HepG2 (cell line): ENCODE measurements around the gene LIN7A. TPM values are rescaled to one million over a fixed set of nuclear protein-coding genes. Genes with fewer than 3 reads are reported as not detected.

ENCODE experiments used
- BCL6 ChIP-seq: IDR thresholded peaks from 2 replicates; pipeline ENCODE4 v1.6.1; 2016; ENCODE audit warnings: missing genetic modification reagents, missing compliant biosample characterization
- CHD4 ChIP-seq: fragments of 200-600 bp; sonication (generic); IDR thresholded peaks from 2 replicates; pipeline ENCODE4 v1.7.0; 2017; ENCODE audit warnings: mild to moderate bottlenecking, low read length, borderline replicate concordance
- FOXP1 ChIP-seq, 2 experiments: fragments of 450-650 bp in 1 of 2; IDR thresholded peaks; 2 replicates each; pipeline ENCODE4 v1.6.1; 2017 to 2018; ENCODE audit warnings: antibody characterized with exemption in 1 of 2
- HOXA5 ChIP-seq: sonication (generic); formaldehyde crosslinking; IDR thresholded peaks from 2 replicates; pipeline ENCODE4 v1.4.0; 2020; ENCODE audit warnings: missing genetic modification reagents
- HOXA7 ChIP-seq: sonication (generic); formaldehyde crosslinking; IDR thresholded peaks from 2 replicates; pipeline ENCODE4 v1.8.1; 2022; ENCODE audit warnings: mild to moderate bottlenecking, missing genetic modification reagents, moderate library complexity
- NR2C2 ChIP-seq: sonication (generic); formaldehyde crosslinking; IDR thresholded peaks from 2 replicates; pipeline ENCODE4 v1.4.0; 2020; ENCODE audit warnings: missing genetic modification reagents, mild to moderate bottlenecking, moderate library complexity, borderline replicate concordance
- RARA ChIP-seq: IDR thresholded peaks from 2 replicates; pipeline ENCODE4 v1.6.1; 2016; ENCODE audit warnings: missing genetic modification reagents, missing compliant biosample characterization
- RBFOX2 ChIP-seq: fragments of 200-400 bp; formaldehyde crosslinking; IDR thresholded peaks from 2 replicates; pipeline ENCODE4 v1.6.1; 2017; ENCODE audit warnings: low read depth, mild to moderate bottlenecking, low read length
- RFXANK ChIP-seq: IDR thresholded peaks from 2 replicates; pipeline ENCODE4 v1.6.1; 2016
- TOE1 ChIP-seq: sonication (generic); formaldehyde crosslinking; IDR thresholded peaks from 2 replicates; pipeline ENCODE4 v1.4.0; 2020; ENCODE audit warnings: mild to moderate bottlenecking, missing genetic modification reagents
- ZBTB20 ChIP-seq: sonication (generic); formaldehyde crosslinking; IDR thresholded peaks from 2 replicates; pipeline ENCODE4 v1.8.1; 2023; ENCODE audit warnings: missing genetic modification reagents, low read depth, mild to moderate bottlenecking, borderline replicate concordance
- ZBTB42 ChIP-seq: sonication (generic); formaldehyde crosslinking; IDR thresholded peaks from 2 replicates; pipeline ENCODE4 v1.5.0; 2020; ENCODE audit warnings: mild to moderate bottlenecking, missing genetic modification reagents
- ZKSCAN8 ChIP-seq: IDR thresholded peaks from 2 replicates; pipeline ENCODE4 v1.6.1; 2016; ENCODE audit warnings: borderline replicate concordance, missing genetic modification reagents, missing compliant biosample characterization
- ZNF235 ChIP-seq: sonication (generic); formaldehyde crosslinking; IDR thresholded peaks from 2 replicates; pipeline ENCODE4 v1.8.1; 2023; ENCODE audit warnings: mild to moderate bottlenecking, missing genetic modification reagents, borderline replicate concordance
- ZNF354B ChIP-seq: sonication (generic); formaldehyde crosslinking; IDR thresholded peaks from 2 replicates; pipeline ENCODE4 v1.8.0; 2022; ENCODE audit warnings: mild to moderate bottlenecking, missing genetic modification reagents
- ZNF441 ChIP-seq: sonication (generic); formaldehyde crosslinking; IDR thresholded peaks from 2 replicates; pipeline ENCODE4 v1.7.0; 2021; ENCODE audit warnings: missing genetic modification reagents, borderline replicate concordance
- ZNF546 ChIP-seq: sonication (generic); formaldehyde crosslinking; conservative IDR thresholded peaks from 2 replicates; pipeline ENCODE4 v1.8.1; 2023; ENCODE audit warnings: mild to moderate bottlenecking, missing genetic modification reagents
- ZNF556 ChIP-seq: sonication (generic); formaldehyde crosslinking; IDR thresholded peaks from 2 replicates; pipeline ENCODE4 v1.4.0; 2020; ENCODE audit warnings: mild to moderate bottlenecking, missing genetic modification reagents, borderline replicate concordance
- ZNF607 ChIP-seq: sonication (generic); formaldehyde crosslinking; IDR thresholded peaks from 2 replicates; pipeline ENCODE4 v1.5.1; 2020; ENCODE audit warnings: missing genetic modification reagents, mild to moderate bottlenecking, borderline replicate concordance
- ZSCAN29 ChIP-seq: sonication (generic); formaldehyde crosslinking; conservative IDR thresholded peaks from 2 replicates; pipeline ENCODE4 v1.4.0; 2020; ENCODE audit warnings: mild to moderate bottlenecking, missing genetic modification reagents
- polyA plus RNA-seq, 8 experiments: library from polyadenylated mRNA; depleted of rRNA in 3 of 8; stranded (reverse) in 7 of 8; unstranded in 1 of 8; fragments of >200 nt; fragmentation: Illumina TruSeq in 4 of 8; extraction: Trizol in 4 of 8; gene quantifications; 2 replicates each; pipeline versions ENCODE4 v1.2.1 to v1.2.3, GENCODE V29; 2011 to 2016; ENCODE audit warnings: low read depth in 4 of 8, missing spikeins in 1 of 8, mixed read lengths in 1 of 8; ENCODE audit not compliant: insufficient read depth in 1 of 8
- total RNA-seq, 5 experiments: library from RNA; depleted of rRNA; stranded (reverse); fragments of >200 nt; fragmentation: Illumina TruSeq; extraction: Trizol; gene quantifications; 2 replicates each; pipeline ENCODE4 v1.2.3, GENCODE V29; 2016; ENCODE audit warnings: low read depth in 1 of 5
- TF ChIP-seq, protein P1 (sequence below): sonication (generic); formaldehyde crosslinking; IDR thresholded peaks from 2 replicates; pipeline ENCODE4 v1.5.0; 2020; ENCODE audit warnings: missing genetic modification reagents
- TF ChIP-seq, protein P2 (sequence below): sonication (generic); formaldehyde crosslinking; IDR thresholded peaks from 2 replicates; pipeline ENCODE4 v1.4.0; 2020; ENCODE audit warnings: missing genetic modification reagents
- TF ChIP-seq, protein P3 (sequence below): sonication (generic); formaldehyde crosslinking; IDR thresholded peaks from 2 replicates; pipeline ENCODE4 v1.5.0; 2020; ENCODE audit warnings: mild to moderate bottlenecking, missing genetic modification reagents, moderate library complexity

The LIN7A gene
- total and polyA plus RNA-seq, 2 of the 13 experiments (the other 11 are each of a cell fraction or from before 2014, with no cell fraction given): 18.5 to 19.2 TPM

DNA sequence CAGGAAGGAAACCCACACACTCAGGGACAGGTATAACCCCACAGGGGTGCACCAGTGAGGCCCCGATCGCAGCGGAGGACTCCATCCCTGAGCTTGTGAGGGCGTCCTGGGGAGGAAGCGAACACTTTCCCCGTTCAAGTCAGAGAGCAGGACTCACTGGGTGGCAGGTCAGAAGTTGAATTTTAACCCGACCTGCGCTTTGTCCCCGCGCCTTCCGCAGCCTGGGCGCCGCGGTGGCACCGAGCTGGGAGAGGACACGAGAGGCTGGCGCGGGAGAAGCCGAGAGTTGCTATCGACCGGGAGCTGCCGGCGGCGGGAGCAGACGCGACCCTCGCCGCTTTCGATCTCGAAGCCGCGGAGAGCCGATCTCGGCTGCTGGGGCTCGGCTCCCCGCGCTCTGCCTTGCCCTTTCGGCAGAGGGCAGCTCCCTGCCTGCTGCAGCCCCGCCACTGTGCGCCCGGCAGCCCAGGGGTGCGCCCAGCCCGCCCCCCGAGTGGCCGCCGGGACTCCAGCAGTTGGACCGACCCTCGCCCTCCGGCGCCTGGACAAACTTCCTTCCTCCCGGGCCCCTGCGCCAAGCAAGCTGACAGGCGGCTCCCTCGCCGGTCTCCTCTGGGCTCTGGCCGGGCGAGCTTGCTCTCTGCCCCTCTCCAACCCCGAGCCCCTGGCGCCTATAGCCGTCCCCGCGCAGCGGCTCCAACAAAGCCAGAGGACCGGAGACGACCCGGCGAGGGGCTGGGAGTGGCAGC lies 918 bp downstream of the LIN7A start (continued):
- TF ChIP-seq, protein P1, sequence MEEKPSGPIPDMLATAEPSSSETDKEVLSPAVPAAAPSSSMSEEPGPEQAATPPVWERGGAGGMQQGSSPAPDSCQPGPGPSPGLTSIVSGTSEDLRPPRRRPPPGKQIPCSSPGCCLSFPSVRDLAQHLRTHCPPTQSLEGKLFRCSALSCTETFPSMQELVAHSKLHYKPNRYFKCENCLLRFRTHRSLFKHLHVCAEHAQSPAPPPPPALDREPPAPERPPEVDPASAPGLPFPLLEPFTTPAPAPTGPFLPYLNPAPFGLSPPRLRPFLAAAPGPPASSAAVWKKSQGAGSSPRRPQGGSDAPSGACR (CRISPR knock-in tag): peak; percentile 86
- TF ChIP-seq ZKSCAN8: 0 out of 2 replicates have a peak, but pooled peaks have one; percentile 54
- peak; percentile 94 for TF ChIP-seq RBFOX2
- TF ChIP-seq ZSCAN29 (CRISPR knock-in tag): 0 out of 2 replicates have a peak, but pooled peaks have one; percentile 57
- TF ChIP-seq FOXP1 (IDR thresholded peaks at IDR 0.05): no peak
- peak; percentile 11; the same call in 1 of the 2 replicates for TF ChIP-seq FOXP1 (CRISPR knock-in tag; IDR thresholded peaks at IDR 0.05)
- TF ChIP-seq ZBTB42 (CRISPR knock-in tag): no peak
- TF ChIP-seq ZNF556: no peak; the same call in 1 of the 2 replicates
- peak; percentile 57; the same call in 1 of the 2 replicates for TF ChIP-seq ZNF441 (CRISPR knock-in tag)
- no peak for TF ChIP-seq HOXA7 (CRISPR knock-in tag)
- TF ChIP-seq, protein P2, sequence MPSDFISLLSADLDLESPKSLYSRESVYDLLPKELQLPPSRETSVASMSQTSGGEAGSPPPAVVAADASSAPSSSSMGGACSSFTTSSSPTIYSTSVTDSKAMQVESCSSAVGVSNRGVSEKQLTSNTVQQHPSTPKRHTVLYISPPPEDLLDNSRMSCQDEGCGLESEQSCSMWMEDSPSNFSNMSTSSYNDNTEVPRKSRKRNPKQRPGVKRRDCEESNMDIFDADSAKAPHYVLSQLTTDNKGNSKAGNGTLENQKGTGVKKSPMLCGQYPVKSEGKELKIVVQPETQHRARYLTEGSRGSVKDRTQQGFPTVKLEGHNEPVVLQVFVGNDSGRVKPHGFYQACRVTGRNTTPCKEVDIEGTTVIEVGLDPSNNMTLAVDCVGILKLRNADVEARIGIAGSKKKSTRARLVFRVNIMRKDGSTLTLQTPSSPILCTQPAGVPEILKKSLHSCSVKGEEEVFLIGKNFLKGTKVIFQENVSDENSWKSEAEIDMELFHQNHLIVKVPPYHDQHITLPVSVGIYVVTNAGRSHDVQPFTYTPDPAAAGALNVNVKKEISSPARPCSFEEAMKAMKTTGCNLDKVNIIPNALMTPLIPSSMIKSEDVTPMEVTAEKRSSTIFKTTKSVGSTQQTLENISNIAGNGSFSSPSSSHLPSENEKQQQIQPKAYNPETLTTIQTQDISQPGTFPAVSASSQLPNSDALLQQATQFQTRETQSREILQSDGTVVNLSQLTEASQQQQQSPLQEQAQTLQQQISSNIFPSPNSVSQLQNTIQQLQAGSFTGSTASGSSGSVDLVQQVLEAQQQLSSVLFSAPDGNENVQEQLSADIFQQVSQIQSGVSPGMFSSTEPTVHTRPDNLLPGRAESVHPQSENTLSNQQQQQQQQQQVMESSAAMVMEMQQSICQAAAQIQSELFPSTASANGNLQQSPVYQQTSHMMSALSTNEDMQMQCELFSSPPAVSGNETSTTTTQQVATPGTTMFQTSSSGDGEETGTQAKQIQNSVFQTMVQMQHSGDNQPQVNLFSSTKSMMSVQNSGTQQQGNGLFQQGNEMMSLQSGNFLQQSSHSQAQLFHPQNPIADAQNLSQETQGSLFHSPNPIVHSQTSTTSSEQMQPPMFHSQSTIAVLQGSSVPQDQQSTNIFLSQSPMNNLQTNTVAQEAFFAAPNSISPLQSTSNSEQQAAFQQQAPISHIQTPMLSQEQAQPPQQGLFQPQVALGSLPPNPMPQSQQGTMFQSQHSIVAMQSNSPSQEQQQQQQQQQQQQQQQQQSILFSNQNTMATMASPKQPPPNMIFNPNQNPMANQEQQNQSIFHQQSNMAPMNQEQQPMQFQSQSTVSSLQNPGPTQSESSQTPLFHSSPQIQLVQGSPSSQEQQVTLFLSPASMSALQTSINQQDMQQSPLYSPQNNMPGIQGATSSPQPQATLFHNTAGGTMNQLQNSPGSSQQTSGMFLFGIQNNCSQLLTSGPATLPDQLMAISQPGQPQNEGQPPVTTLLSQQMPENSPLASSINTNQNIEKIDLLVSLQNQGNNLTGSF: no peak; the same call in 1 of the 2 replicates
- TF ChIP-seq, protein P3, sequence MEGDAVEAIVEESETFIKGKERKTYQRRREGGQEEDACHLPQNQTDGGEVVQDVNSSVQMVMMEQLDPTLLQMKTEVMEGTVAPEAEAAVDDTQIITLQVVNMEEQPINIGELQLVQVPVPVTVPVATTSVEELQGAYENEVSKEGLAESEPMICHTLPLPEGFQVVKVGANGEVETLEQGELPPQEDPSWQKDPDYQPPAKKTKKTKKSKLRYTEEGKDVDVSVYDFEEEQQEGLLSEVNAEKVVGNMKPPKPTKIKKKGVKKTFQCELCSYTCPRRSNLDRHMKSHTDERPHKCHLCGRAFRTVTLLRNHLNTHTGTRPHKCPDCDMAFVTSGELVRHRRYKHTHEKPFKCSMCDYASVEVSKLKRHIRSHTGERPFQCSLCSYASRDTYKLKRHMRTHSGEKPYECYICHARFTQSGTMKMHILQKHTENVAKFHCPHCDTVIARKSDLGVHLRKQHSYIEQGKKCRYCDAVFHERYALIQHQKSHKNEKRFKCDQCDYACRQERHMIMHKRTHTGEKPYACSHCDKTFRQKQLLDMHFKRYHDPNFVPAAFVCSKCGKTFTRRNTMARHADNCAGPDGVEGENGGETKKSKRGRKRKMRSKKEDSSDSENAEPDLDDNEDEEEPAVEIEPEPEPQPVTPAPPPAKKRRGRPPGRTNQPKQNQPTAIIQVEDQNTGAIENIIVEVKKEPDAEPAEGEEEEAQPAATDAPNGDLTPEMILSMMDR (CRISPR knock-in tag): peak; percentile 26; the same call in 1 of the 2 replicates
- TF ChIP-seq RARA (CRISPR knock-in tag): peak; percentile 72
- no peak; the same call in 1 of the 2 replicates for TF ChIP-seq ZNF354B
- TF ChIP-seq TOE1 (CRISPR knock-in tag): no peak
- TF ChIP-seq ZNF235 (CRISPR knock-in tag): no peak
- TF ChIP-seq NR2C2: no peak
- TF ChIP-seq CHD4: no peak
- no peak for TF ChIP-seq HOXA5 (CRISPR knock-in tag)
- TF ChIP-seq ZNF546 (CRISPR knock-in tag): peak; percentile 33
- 0 out of 2 replicates have a peak, but pooled peaks have one; percentile 35 for TF ChIP-seq ZBTB20 (CRISPR knock-in tag)
- no peak for TF ChIP-seq ZNF607 (CRISPR knock-in tag)
- peak; percentile 52; the same call in 1 of the 2 replicates for TF ChIP-seq BCL6
- TF ChIP-seq RFXANK (CRISPR knock-in tag): no peak
